ENCODE data around the gene SH3BGRL.

DNA sequence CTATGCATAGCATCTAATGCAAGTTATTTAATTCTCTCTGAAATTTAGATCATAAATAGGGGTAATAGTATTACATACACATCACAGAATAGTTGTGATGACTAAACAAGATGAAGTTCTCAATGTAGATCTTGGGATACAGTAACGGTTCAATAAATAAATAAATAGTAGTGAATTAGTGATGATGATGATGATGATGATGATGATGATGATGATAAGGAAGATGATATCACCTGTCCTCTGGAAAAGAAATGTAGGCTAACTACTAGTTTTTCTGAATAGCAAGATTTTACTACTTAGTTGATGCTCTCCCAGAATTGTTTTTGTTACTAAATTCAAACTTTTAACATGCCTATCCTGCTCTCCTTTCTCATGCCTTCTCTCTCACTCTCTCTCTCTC is 30.3 kb downstream of the SH3BGRL start:
- TF ChIP-seq, protein P1, sequence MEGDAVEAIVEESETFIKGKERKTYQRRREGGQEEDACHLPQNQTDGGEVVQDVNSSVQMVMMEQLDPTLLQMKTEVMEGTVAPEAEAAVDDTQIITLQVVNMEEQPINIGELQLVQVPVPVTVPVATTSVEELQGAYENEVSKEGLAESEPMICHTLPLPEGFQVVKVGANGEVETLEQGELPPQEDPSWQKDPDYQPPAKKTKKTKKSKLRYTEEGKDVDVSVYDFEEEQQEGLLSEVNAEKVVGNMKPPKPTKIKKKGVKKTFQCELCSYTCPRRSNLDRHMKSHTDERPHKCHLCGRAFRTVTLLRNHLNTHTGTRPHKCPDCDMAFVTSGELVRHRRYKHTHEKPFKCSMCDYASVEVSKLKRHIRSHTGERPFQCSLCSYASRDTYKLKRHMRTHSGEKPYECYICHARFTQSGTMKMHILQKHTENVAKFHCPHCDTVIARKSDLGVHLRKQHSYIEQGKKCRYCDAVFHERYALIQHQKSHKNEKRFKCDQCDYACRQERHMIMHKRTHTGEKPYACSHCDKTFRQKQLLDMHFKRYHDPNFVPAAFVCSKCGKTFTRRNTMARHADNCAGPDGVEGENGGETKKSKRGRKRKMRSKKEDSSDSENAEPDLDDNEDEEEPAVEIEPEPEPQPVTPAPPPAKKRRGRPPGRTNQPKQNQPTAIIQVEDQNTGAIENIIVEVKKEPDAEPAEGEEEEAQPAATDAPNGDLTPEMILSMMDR (conservative IDR thresholded peaks at IDR 0.05): no peak
- no peak for TF ChIP-seq ZFX (IDR thresholded peaks at IDR 0.05)

All from C4-2B (cell line).